Activated CD4-positive, alpha-beta memory T cell treated with anti-CD3 and anti-CD28 coated beads, Interleukin-2, amount 10 ng/mL, durations not matched to agents 7 days and 5 days (primary cell): Measurements from ENCODE around the gene BTBD9. TPM values are rescaled to one million over a fixed set of nuclear protein-coding genes. Genes with fewer than 3 reads are reported as not detected.

ENCODE experiments used
- CTCF ChIA-PET: fragments of 350-600 bp; sonication (Branson Sonifier 250); formaldehyde crosslinking; loops from one replicate; lab custom pipeline; 2021; ENCODE audit warnings: antibody characterized with exemption, inconsistent platforms; lab: Charles Lee
- POLR2A ChIA-PET: fragments of 350-600 bp; sonication (Branson Sonifier 250); formaldehyde crosslinking; loops from one replicate; lab custom pipeline; 2021; ENCODE audit warnings: antibody characterized with exemption; lab: Charles Lee
- DNase-seq: peaks from one replicate; pipeline ENCODE4 v3.0.0-alpha.2; 2020
- H3K27ac Mint-ChIP-seq: one replicate; pipeline ENCODE4 v1.8.0; 2021; ENCODE audit warnings: mild to moderate bottlenecking, mixed read lengths
- H3K27me3 Mint-ChIP-seq: one replicate; pipeline ENCODE4 v1.8.0; 2021; ENCODE audit warnings: mixed read lengths
- H3K36me3 Mint-ChIP-seq: one replicate; pipeline ENCODE4 v1.8.0; 2021; ENCODE audit warnings: low read depth, mixed read lengths
- H3K4me1 Mint-ChIP-seq: one replicate; pipeline ENCODE4 v1.8.0; 2021; ENCODE audit warnings: mixed read lengths
- H3K4me3 Mint-ChIP-seq: one replicate; pipeline ENCODE4 v1.8.0; 2021; ENCODE audit warnings: mild to moderate bottlenecking, mixed read lengths
- H3K9me3 Mint-ChIP-seq: one replicate; pipeline ENCODE4 v1.8.0; 2021; ENCODE audit warnings: mixed read lengths
- total RNA-seq, 2 experiments: library from RNA; stranded (reverse); gene quantifications; one replicate each; pipeline ENCODE4 v1.2.3, GENCODE V29; 2021

The BTBD9 gene
- total RNA-seq, 2 experiments from 2014 or later: 14.7 to 16.1 TPM

GRCh38 chr6:38527371-38527770 is 112.4 kb downstream of the BTBD9 start:
- H3K36me3 Mint-ChIP-seq: peaks cover 17% of the 10 kb centered on the region
- peaks cover 4% of the 10 kb centered on the region for H3K4me1 Mint-ChIP-seq
- ChIA-PET CTCF (no interaction called here), POLR2A (no interaction called here)
- H3K27me3 Mint-ChIP-seq: no peaks in the 10 kb centered on the region
- H3K9me3 Mint-ChIP-seq: peaks cover 18% of the 10 kb centered on the region
- no peak overlapping the region for H3K4me3 Mint-ChIP-seq
- H3K27ac Mint-ChIP-seq: no peak overlapping the region
- DNase-seq: no peak

- peaks cover 17% of the 10 kb centered on the region for H3K36me3 Mint-ChIP-seq
- H3K9me3 Mint-ChIP-seq: peaks cover 18% of the 10 kb centered on the region
- no peak for DNase-seq
- no peak overlapping the region for H3K27ac Mint-ChIP-seq
- H3K27me3 Mint-ChIP-seq: no peaks in the 10 kb centered on the region
- ChIA-PET CTCF (no interaction called here), POLR2A (no interaction called here)
- H3K4me3 Mint-ChIP-seq: no peak overlapping the region
- peaks cover 4% of the 10 kb centered on the region for H3K4me1 Mint-ChIP-seq
Observed at GRCh38 chr6:38525888-38526287, 113.8 kb downstream of the BTBD9 start.

DNA sequence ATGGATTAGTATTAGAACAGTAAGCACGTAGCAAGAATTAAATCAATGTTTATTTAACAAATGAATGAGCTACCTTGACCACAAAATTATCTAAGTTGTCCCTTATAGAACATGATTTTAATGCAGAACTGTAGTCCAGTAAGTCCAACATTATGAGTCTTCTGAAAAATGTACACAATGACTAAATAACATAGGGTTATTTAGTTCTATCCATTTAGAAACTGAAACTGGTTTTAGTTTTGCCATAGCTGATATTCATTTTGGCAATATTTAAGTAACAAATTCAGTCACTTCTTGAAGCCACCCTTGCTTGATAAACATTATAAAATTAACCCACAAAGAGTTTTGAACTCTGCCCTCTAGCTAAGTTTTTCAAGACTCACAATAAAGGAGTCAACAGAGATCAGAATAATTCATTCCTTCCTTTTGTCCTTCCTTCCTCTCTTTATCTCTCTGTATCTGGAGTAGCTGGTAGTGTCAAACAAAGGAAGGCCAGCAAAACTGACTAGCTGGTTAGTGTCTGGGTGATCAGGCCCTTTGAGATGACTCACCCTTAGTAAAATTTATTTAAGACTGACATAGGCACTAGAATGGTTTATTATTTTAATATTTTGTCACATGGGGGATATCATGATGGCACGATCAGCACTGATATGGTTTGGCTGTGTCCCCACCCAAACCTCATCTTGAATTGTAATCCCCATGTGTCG is 115.1 kb downstream of the BTBD9 start:
- H3K27ac Mint-ChIP-seq: no peak overlapping the region
- peaks cover 4% of the 10 kb centered on the region for H3K4me1 Mint-ChIP-seq
- no peaks in the 10 kb centered on the region for H3K27me3 Mint-ChIP-seq
- H3K9me3 Mint-ChIP-seq: peaks cover 18% of the 10 kb centered on the region
- peaks cover 17% of the 10 kb centered on the region for H3K36me3 Mint-ChIP-seq
- no peak overlapping the region for H3K4me3 Mint-ChIP-seq
- no peak for DNase-seq
- CTCF ChIA-PET: no interaction called here
- POLR2A ChIA-PET: interaction anchor here (0.6 kb wide), 1 partner anchor 1427 kb away, joined by 3 read pairs; no protein-coding TSS in a partner anchor

DNA sequence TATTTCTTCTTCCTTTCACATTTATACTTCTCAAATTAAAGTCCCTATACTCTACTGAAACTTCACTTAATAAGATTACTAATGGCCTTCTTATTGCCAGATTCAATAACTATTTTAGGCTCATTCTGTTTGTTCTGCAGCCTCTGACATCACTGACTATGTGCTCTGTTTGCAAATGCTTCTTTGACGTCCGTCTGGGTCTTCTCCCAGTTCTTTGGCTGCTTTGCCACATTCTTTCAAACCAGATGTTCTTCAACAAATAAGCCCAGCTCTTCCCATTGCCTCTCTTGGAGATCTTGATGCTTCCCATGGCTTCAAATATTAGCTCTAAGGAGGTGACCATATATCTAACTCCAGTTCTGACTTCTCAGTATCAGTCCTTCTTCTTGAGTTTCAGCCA is 117.4 kb downstream of the BTBD9 start:
- ChIA-PET POLR2A (no interaction called here), CTCF (no interaction called here)
- H3K9me3 Mint-ChIP-seq: peaks cover 9% of the 10 kb centered on the region
- H3K27me3 Mint-ChIP-seq: no peaks in the 10 kb centered on the region
- peaks cover 15% of the 10 kb centered on the region for H3K4me1 Mint-ChIP-seq
- DNase-seq: no peak
- peaks cover 9% of the 10 kb centered on the region for H3K36me3 Mint-ChIP-seq
- no peak overlapping the region for H3K4me3 Mint-ChIP-seq
- no peak overlapping the region for H3K27ac Mint-ChIP-seq

- no peak overlapping the region for H3K27ac Mint-ChIP-seq
- ChIA-PET POLR2A (no interaction called here), CTCF (interaction anchor here (1.2 kb wide), 1 partner anchor 51 kb away, joined by 3 read pairs; no protein-coding TSS in a partner anchor)
- no peak overlapping the region for H3K4me3 Mint-ChIP-seq
- H3K27me3 Mint-ChIP-seq: no peaks in the 10 kb centered on the region
- H3K9me3 Mint-ChIP-seq: no peaks in the 10 kb centered on the region
- no peaks in the 10 kb centered on the region for H3K36me3 Mint-ChIP-seq
- DNase-seq: no peak
- peaks cover 11% of the 10 kb centered on the region for H3K4me1 Mint-ChIP-seq
Observed at GRCh38 chr6:38518511-38519304, 121.0 kb downstream of the BTBD9 start.

DNA sequence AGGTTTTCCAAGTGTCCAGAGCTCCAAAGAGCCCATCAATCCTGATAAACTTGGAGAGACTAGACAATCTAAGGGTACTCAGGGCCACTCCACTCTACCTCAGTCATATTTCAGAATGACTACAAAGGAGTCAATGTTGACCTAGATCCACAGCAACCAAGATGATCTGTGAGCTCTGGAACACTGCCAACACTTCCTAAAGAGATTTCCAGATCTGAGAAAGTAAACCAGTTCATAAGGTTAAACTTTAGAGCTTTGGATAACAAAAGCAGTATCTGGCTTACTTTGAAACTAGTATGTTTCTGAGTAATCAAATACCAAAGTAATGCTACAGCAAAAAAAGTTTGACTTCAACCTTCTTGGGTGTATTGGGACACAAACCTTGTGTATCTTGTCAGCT is 122.7 kb downstream of the BTBD9 start:
- Mint-ChIP-seq H3K9me3 (no peaks in the 10 kb centered on the region), H3K4me1 (peaks cover 11% of the 10 kb centered on the region), H3K27me3 (no peaks in the 10 kb centered on the region), H3K4me3 (no peak overlapping the region), H3K36me3 (no peaks in the 10 kb centered on the region), H3K27ac (no peak overlapping the region)
- CTCF ChIA-PET: no interaction called here
- no peak for DNase-seq
- POLR2A ChIA-PET: no interaction called here

- H3K36me3 Mint-ChIP-seq: no peaks in the 10 kb centered on the region
Observed at GRCh38 chr6:38514399-38514798, 125.3 kb downstream of the BTBD9 start.

GRCh38 chr6:38512211-38512610 is 127.5 kb downstream of the BTBD9 start:
- H3K36me3 Mint-ChIP-seq: no peaks in the 10 kb centered on the region
- ChIA-PET CTCF (interaction anchor here (0.6 kb wide), 1 partner anchor 236 kb away, joined by 3 read pairs; no protein-coding TSS in a partner anchor), POLR2A (no interaction called here)
- no peaks in the 10 kb centered on the region for H3K9me3 Mint-ChIP-seq
- no peak for DNase-seq
- no peaks in the 10 kb centered on the region for H3K4me1 Mint-ChIP-seq
- no peak overlapping the region for H3K27ac Mint-ChIP-seq
- no peaks in the 10 kb centered on the region for H3K27me3 Mint-ChIP-seq
- H3K4me3 Mint-ChIP-seq: no peak overlapping the region

More at GRCh38 chr6:38514399-38514798, 125.3 kb downstream of the BTBD9 start:
- DNase-seq: no peak
- POLR2A ChIA-PET: no interaction called here
- H3K27me3 Mint-ChIP-seq: no peaks in the 10 kb centered on the region
- H3K4me1 Mint-ChIP-seq: peaks cover 11% of the 10 kb centered on the region
- CTCF ChIA-PET: no interaction called here
- no peak overlapping the region for H3K27ac Mint-ChIP-seq
- H3K9me3 Mint-ChIP-seq: no peaks in the 10 kb centered on the region
- H3K4me3 Mint-ChIP-seq: no peak overlapping the region

- no peaks in the 10 kb centered on the region for H3K27me3 Mint-ChIP-seq
- no peaks in the 10 kb centered on the region for H3K4me1 Mint-ChIP-seq
- ChIA-PET CTCF (interaction anchor here (1.1 kb wide), 1 partner anchor 16 kb away, joined by 3 read pairs; no protein-coding TSS in a partner anchor), POLR2A (interaction anchor here (0.6 kb wide), 1 partner anchor 90 kb away, joined by 3 read pairs; no protein-coding TSS in a partner anchor)
- H3K4me3 Mint-ChIP-seq: no peak overlapping the region
- DNase-seq: no peak
- no peaks in the 10 kb centered on the region for H3K36me3 Mint-ChIP-seq
- no peak overlapping the region for H3K27ac Mint-ChIP-seq
- no peaks in the 10 kb centered on the region for H3K9me3 Mint-ChIP-seq
Observed at GRCh38 chr6:38510205-38510604, 129.5 kb downstream of the BTBD9 start.

DNA sequence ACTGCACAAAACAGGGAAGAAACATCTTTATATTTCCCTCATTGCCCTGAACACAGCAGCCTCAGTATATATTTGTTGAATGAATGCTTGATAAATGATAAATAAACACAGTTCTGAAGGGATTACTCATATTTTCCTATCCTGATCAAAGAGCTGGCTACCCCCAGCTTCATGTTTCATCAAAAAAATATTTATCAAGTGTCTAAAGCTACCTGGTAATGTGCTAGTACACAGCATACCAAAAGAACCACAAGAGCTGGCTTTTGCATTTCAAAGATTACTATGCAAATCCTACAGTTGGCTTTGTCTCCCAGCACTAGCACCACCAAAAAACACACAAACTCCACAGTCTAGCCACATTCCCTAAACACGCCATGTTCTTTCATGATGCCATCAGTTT is 130.0 kb downstream of the BTBD9 start:
- CTCF ChIA-PET: no interaction called here
- POLR2A ChIA-PET: no interaction called here

GRCh38 chr6:38508894-38509293 is 130.8 kb downstream of the BTBD9 start:
- Mint-ChIP-seq H3K27me3 (no peaks in the 10 kb centered on the region), H3K27ac (no peak overlapping the region), H3K36me3 (no peaks in the 10 kb centered on the region), H3K4me1 (no peaks in the 10 kb centered on the region), H3K4me3 (no peak overlapping the region), H3K9me3 (no peaks in the 10 kb centered on the region)
- no peak for DNase-seq
- POLR2A ChIA-PET: no interaction called here
- CTCF ChIA-PET: no interaction called here

More for the DNA sequence above, 130.0 kb downstream of the BTBD9 start:
- Mint-ChIP-seq H3K4me3 (no peak overlapping the region), H3K27me3 (no peaks in the 10 kb centered on the region), H3K36me3 (no peaks in the 10 kb centered on the region), H3K4me1 (no peaks in the 10 kb centered on the region), H3K9me3 (no peaks in the 10 kb centered on the region), H3K27ac (no peak overlapping the region)
- DNase-seq: no peak

GRCh38 chr6:38508286-38508685 is 131.4 kb downstream of the BTBD9 start:
- no peak for DNase-seq
- Mint-ChIP-seq H3K4me3 (no peak overlapping the region), H3K27ac (no peak overlapping the region), H3K27me3 (no peaks in the 10 kb centered on the region), H3K36me3 (no peaks in the 10 kb centered on the region), H3K9me3 (no peaks in the 10 kb centered on the region), H3K4me1 (no peaks in the 10 kb centered on the region)
- ChIA-PET CTCF (no interaction called here), POLR2A (no interaction called here)

GRCh38 chr6:38507173-38507572 is 132.6 kb downstream of the BTBD9 start:
- no peak overlapping the region for H3K27ac Mint-ChIP-seq
- H3K27me3 Mint-ChIP-seq: no peaks in the 10 kb centered on the region
- no peak overlapping the region for H3K4me3 Mint-ChIP-seq
- POLR2A ChIA-PET: no interaction called here
- CTCF ChIA-PET: no interaction called here
- H3K36me3 Mint-ChIP-seq: no peaks in the 10 kb centered on the region
- no peak for DNase-seq
- no peaks in the 10 kb centered on the region for H3K4me1 Mint-ChIP-seq
- no peaks in the 10 kb centered on the region for H3K9me3 Mint-ChIP-seq
